CD4-positive, alpha-beta T cell treated with Interleukin-1 beta for 1 hour (primary cell): ENCODE measurements around the gene N4BP2L2.

Source experiments
- DNase-seq, 2 donors: peaks; one replicate each; pipeline ENCODE4 v3.0.0-alpha.2; 2020 to 2022

N4BP2L2 gene

GRCh38 chr13:32423592-32423991 lies 115.0 kb downstream of the N4BP2L2 start:
- DNase-seq: no peak

GRCh38 chr13:32419862-32420261 lies 118.7 kb downstream of the N4BP2L2 start:
- DNase-seq: no peak

- no peak for DNase-seq
These were observed 120.6 kb downstream of the N4BP2L2 start for GRCh38 chr13:32417995-32418394.

- DNase-seq: peak; percentile 12 to 32
These were observed 123.6 kb downstream of the N4BP2L2 start for GRCh38 chr13:32415019-32415418.

- no peak for DNase-seq
These were observed 124.0 kb downstream of the N4BP2L2 start for GRCh38 chr13:32414580-32414979.

- no peak for DNase-seq
These were observed 125.3 kb downstream of the N4BP2L2 start for GRCh38 chr13:32413284-32413683.

GRCh38 chr13:32409561-32410421 lies 128.8 kb downstream of the N4BP2L2 start:
- DNase-seq: no peak

GRCh38 chr13:32409001-32409313 lies 129.6 kb downstream of the N4BP2L2 start:
- DNase-seq: no peak

- DNase-seq: no peak
These were observed 130.1 kb downstream of the N4BP2L2 start for GRCh38 chr13:32408296-32409000.

GRCh38 chr13:32407854-32408253 lies 130.7 kb downstream of the N4BP2L2 start:
- DNase-seq: no peak

GRCh38 chr13:32403108-32403507 lies 135.5 kb downstream of the N4BP2L2 start:
- DNase-seq: no peak

- DNase-seq: no peak
These were observed 147.4 kb downstream of the N4BP2L2 start for GRCh38 chr13:32391101-32391619.

GRCh38 chr13:32390484-32390883 lies 148.1 kb downstream of the N4BP2L2 start:
- DNase-seq: no peak

- peak in 1 of 2 donors; percentile 27 for DNase-seq
These were observed 148.5 kb downstream of the N4BP2L2 start for GRCh38 chr13:32390048-32390447.

GRCh38 chr13:32385410-32385809 lies 153.2 kb downstream of the N4BP2L2 start:
- no peak for DNase-seq

- DNase-seq: no peak
These were observed 153.9 kb downstream of the N4BP2L2 start for GRCh38 chr13:32384702-32385101.

GRCh38 chr13:32383836-32384618 lies 154.6 kb downstream of the N4BP2L2 start:
- no peak for DNase-seq
